ENCODE data around the gene ZDHHC18.

Gene ZDHHC18

DNA sequence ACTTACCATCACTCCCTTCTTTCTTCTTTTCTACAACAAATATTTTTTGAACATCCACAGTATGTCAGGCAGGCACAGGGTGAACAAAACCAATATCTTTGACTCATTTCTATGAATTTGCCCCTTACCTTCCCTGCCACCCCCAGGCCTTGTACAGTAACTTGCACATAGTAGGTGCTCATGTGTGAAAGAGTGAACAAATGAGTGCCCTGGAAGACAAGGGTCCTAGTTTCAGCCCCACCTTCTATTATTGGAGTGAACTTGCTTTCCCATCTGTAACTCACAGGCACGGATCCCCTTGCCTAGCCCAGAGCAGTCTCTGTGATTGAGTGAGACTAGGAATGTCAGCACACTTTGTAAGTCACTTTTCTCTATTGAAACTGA lies 12.8 kb downstream of the ZDHHC18 start:
- TF ChIP-seq, protein P1, sequence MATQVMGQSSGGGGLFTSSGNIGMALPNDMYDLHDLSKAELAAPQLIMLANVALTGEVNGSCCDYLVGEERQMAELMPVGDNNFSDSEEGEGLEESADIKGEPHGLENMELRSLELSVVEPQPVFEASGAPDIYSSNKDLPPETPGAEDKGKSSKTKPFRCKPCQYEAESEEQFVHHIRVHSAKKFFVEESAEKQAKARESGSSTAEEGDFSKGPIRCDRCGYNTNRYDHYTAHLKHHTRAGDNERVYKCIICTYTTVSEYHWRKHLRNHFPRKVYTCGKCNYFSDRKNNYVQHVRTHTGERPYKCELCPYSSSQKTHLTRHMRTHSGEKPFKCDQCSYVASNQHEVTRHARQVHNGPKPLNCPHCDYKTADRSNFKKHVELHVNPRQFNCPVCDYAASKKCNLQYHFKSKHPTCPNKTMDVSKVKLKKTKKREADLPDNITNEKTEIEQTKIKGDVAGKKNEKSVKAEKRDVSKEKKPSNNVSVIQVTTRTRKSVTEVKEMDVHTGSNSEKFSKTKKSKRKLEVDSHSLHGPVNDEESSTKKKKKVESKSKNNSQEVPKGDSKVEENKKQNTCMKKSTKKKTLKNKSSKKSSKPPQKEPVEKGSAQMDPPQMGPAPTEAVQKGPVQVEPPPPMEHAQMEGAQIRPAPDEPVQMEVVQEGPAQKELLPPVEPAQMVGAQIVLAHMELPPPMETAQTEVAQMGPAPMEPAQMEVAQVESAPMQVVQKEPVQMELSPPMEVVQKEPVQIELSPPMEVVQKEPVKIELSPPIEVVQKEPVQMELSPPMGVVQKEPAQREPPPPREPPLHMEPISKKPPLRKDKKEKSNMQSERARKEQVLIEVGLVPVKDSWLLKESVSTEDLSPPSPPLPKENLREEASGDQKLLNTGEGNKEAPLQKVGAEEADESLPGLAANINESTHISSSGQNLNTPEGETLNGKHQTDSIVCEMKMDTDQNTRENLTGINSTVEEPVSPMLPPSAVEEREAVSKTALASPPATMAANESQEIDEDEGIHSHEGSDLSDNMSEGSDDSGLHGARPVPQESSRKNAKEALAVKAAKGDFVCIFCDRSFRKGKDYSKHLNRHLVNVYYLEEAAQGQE (IDR thresholded peaks at IDR 0.05; ENCODE audit: insufficient read depth in 1 of 2, low read depth in 2 of 2, low read length in 2 of 2): no peak
- TF ChIP-seq SIN3A (IDR thresholded peaks at IDR 0.05; ENCODE audit: borderline replicate concordance, insufficient read depth, low read length): no peak
- no peak for TF ChIP-seq TAF1 (IDR thresholded peaks at IDR 0.05; ENCODE audit: borderline replicate concordance, insufficient read depth, low read length)
- TF ChIP-seq FOXP2 (optimal IDR thresholded peaks at IDR 0.05; ENCODE audit: borderline replicate concordance, extremely low read depth, extremely low read length, insufficient read depth): no peak
- TF ChIP-seq POLR2AphosphoS5 (IDR thresholded peaks at IDR 0.05; ENCODE audit: low read depth, low read length): no peak

DNA sequence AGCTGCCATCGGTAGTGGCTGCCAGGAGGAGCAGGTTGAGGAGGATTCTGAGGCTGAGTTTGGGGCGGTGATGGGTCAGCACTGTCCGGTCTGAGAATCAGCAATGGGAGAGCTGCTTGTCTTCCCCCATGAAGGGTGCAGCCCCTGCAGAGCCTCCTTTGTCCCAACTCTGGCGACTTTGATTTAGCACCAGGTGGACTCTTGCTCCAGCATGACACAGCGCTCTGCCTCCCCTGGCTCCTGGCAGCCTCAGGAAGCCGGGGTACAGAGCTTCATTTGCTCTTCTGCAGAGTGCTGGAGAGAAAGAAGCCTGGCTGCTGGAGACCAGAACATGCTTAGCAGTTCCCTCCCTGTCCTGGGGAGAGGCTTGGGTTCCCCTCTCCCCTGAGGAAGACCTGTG lies 13.3 kb downstream of the ZDHHC18 start:
- no peak for TF ChIP-seq POLR2AphosphoS5 (IDR thresholded peaks at IDR 0.05; ENCODE audit: low read depth, low read length)
- TF ChIP-seq, protein P1 (IDR thresholded peaks at IDR 0.05; ENCODE audit: insufficient read depth in 1 of 2, low read depth in 2 of 2, low read length in 2 of 2): no peak
- TF ChIP-seq FOXP2 (optimal IDR thresholded peaks at IDR 0.05; ENCODE audit: borderline replicate concordance, extremely low read depth, extremely low read length, insufficient read depth): no peak
- no peak for TF ChIP-seq TAF1 (IDR thresholded peaks at IDR 0.05; ENCODE audit: borderline replicate concordance, insufficient read depth, low read length)
- no peak for TF ChIP-seq SIN3A (IDR thresholded peaks at IDR 0.05; ENCODE audit: borderline replicate concordance, insufficient read depth, low read length)

DNA sequence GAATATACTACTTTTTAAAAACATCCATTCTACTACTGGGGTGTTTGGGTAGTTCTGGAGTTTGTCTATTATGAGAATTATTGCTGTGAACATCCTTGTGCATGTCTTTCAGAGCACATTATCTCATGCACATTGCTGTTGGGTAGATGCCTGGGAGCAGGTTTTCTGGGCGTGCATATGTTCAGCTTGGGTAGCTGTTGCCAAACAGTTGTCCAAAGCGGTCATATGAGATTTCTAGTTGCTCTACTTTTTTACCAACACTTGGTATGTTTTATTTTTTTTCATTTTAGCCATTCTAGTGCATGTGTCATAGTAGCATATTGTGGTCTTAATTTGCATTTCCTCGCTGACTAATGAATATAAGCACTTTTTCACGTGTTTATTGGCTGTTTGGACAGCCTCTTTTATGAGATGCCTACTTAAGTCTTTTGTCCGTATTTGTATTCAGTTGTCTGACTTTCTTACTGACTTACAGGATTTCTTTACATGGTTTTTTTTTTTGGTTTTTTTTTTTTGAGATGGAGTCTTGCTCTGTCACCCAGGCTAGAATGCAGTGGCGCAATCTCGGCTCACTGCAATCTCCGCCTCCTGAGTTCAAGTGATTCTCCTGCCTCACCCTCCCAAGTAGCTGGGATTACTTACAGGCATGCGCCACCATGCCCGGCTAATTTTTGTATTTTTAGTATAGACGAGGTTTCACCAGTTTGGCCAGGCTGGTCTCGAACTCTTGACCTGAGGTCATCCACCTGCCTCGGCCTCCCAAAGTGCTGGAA lies 18.1 kb downstream of the ZDHHC18 start:
- TF ChIP-seq TAF1 (IDR thresholded peaks at IDR 0.05; ENCODE audit: borderline replicate concordance, insufficient read depth, low read length): no peak
- no peak for TF ChIP-seq FOXP2 (optimal IDR thresholded peaks at IDR 0.05; ENCODE audit: borderline replicate concordance, extremely low read depth, extremely low read length, insufficient read depth)
- TF ChIP-seq POLR2AphosphoS5 (IDR thresholded peaks at IDR 0.05; ENCODE audit: low read depth, low read length): no peak
- TF ChIP-seq SIN3A (IDR thresholded peaks at IDR 0.05; ENCODE audit: borderline replicate concordance, insufficient read depth, low read length): no peak
- TF ChIP-seq, protein P1 (IDR thresholded peaks at IDR 0.05; ENCODE audit: insufficient read depth in 1 of 2, low read depth in 2 of 2, low read length in 2 of 2): no peak

DNA sequence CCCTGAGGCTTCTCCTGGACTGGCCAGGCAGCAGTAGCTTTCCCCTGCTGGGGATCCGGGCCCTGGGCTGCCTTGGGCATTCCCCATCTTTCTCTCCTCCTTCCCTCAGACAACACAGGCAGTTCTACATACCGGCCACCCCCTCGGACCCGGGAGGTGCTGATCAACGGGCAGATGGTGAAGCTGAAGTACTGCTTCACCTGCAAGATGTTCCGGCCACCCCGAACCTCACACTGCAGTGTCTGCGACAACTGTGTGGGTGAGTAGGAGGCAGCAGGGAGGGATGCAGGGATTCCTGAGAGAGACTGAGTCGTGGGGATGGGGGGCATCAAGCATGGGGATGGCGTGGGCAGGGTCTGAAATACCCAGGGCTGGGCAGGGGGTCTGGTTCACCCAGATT lies 22.0 kb downstream of the ZDHHC18 start:
- TF ChIP-seq FOXP2 (optimal IDR thresholded peaks at IDR 0.05; ENCODE audit: borderline replicate concordance, extremely low read depth, extremely low read length, insufficient read depth) (no peak), POLR2AphosphoS5 (IDR thresholded peaks at IDR 0.05; ENCODE audit: low read depth, low read length) (no peak)
- TF ChIP-seq, protein P1 (IDR thresholded peaks at IDR 0.05; ENCODE audit: insufficient read depth in 1 of 2, low read depth in 2 of 2, low read length in 2 of 2): no peak
